ENCODE measurements around the gene KRTAP10-1. TPM values are rescaled to one million over a fixed set of nuclear protein-coding genes. Genes with fewer than 3 reads are reported as not detected.

KRTAP10-1 gene
- total and polyA plus RNA-seq, 2 of the 8 experiments (the other 6 are each of a cell fraction or from before 2014, with no cell fraction given), result 0.08 TPM; not detected in 1

- no peak overlapping the region for H2BK15ac ChIP-seq (ENCODE audit: low read length)
- H3K27me3 ChIP-seq (replicated peaks in 1 of 4; ENCODE audit: control insufficient read depth in 3 of 4, extremely low read depth in 1 of 4, insufficient read depth in 3 of 4, low read length in 3 of 4), result no peaks in the 10 kb centered on the region
- H4K20me1 ChIP-seq (replicated peaks in 1 of 2; ENCODE audit: control insufficient read depth in 1 of 2, insufficient read depth in 2 of 2, low read length in 2 of 2), result peaks cover 0 to 2% of the 10 kb centered on the region in 2 experiments
- H3K4ac ChIP-seq (replicated peaks; ENCODE audit: insufficient read length, low read depth, low read length), result no peak overlapping the region
- H3K79me1 ChIP-seq (ENCODE audit: low read depth, low read length), result no peaks in the 10 kb centered on the region
- no peak overlapping the region for H4K5ac ChIP-seq (ENCODE audit: insufficient read length, low read depth, low read length)
- no peak overlapping the region for H3K9ac ChIP-seq (replicated peaks in 1 of 4; ENCODE audit: extremely low read depth in 1 of 4, low read depth in 3 of 4, low read length in 3 of 4)
- H4K8ac ChIP-seq (ENCODE audit: extremely low read depth, insufficient read depth, low read length), result no peak overlapping the region
- peaks cover 4% of the 10 kb centered on the region; the same call in 1 of the 2 replicates for H3K23me2 ChIP-seq (ENCODE audit: low read depth, low read length)
- no peak overlapping the region for H2BK20ac ChIP-seq (ENCODE audit: low read length)
- H4K91ac ChIP-seq (replicated peaks; ENCODE audit: insufficient read length, low read length), result no peak overlapping the region
- H3K56ac ChIP-seq (replicated peaks; ENCODE audit: insufficient read length, low read depth, low read length), result no peak overlapping the region
- WGBS, 2 experiments (ENCODE audit: extremely low coverage in 1 of 2, insufficient coverage in 1 of 2, insufficient read length in 1 of 2, insufficient replicate concordance in 2 of 2, low coverage in 1 of 2, low lambda C conversion rate in 2 of 2, missing lambda C conversion rate in 1 of 2), result 92% methylated on average over 16 of the region's 16 CpGs; no CpG with 5 or more reads in 1 of the 2 experiments
- no peak overlapping the region for H3K18ac ChIP-seq (ENCODE audit: extremely low read depth, low read length)
- no peak overlapping the region for H2AK5ac ChIP-seq (ENCODE audit: low read depth, low read length)
- TF ChIP-seq YY1 (IDR thresholded peaks at IDR 0.05; ENCODE audit: low read depth, low read length), result no peak
- TF ChIP-seq NANOG (IDR thresholded peaks at IDR 0.05; ENCODE audit: insufficient read depth, low read depth, low read length, poor library complexity, severe bottlenecking), result no peak
- no peak for TF ChIP-seq RAD21 (IDR thresholded peaks at IDR 0.05 in 1 of 2, conservative IDR thresholded peaks at IDR 0.05 in 1 of 2; ENCODE audit: low read depth in 2 of 2, low read length in 2 of 2)
- no peak overlapping the region for H2BK120ac ChIP-seq (replicated peaks; ENCODE audit: low read depth, low read length)
- FAIRE-seq, result no peak
- no peaks in the 10 kb centered on the region for H3K9me3 ChIP-seq (ENCODE audit: insufficient read depth in 2 of 2, low read depth in 1 of 2, low read length in 1 of 2)
- H3K14ac ChIP-seq (ENCODE audit: insufficient read length), result no peak overlapping the region
- ChIA-PET POLR2A (ENCODE audit: partially characterized antibody) (interaction anchor here (1.0 to 1.9 kb wide), 2 partner anchors 12 to 16 kb away, joined by 3 to 6 read pairs; no protein-coding TSS in a partner anchor), CTCF (ENCODE audit: partially characterized antibody) (interaction anchor here (0.6 to 1.6 kb wide), 4 partner anchors 12 to 730 kb away, joined by 3 to 10 read pairs (median 3); no protein-coding TSS in a partner anchor)
- H3K79me2 ChIP-seq (ENCODE audit: control insufficient read depth in 1 of 2, insufficient read depth in 2 of 2, low read length in 2 of 2), result no peaks in the 10 kb centered on the region
- no peaks in the 10 kb centered on the region for H3K36me3 ChIP-seq (ENCODE audit: control insufficient read depth in 2 of 4, insufficient read depth in 4 of 4, low read length in 3 of 4)
- no peak overlapping the region for H3K4me3 ChIP-seq (ENCODE audit: extremely low read depth in 1 of 4, insufficient read depth in 2 of 4, low read depth in 3 of 4, low read length in 4 of 4)
- H3K27ac ChIP-seq (ENCODE audit: low read depth, low read length), result no peak overlapping the region
- H3K4me1 ChIP-seq (replicated peaks in 1 of 4; ENCODE audit: control insufficient read depth in 3 of 4, insufficient read depth in 4 of 4, low read length in 3 of 4), result peaks cover 0 to 3% (median 0%) of the 10 kb centered on the region in 4 experiments; a peak in 1 of 7 replicates
- H2BK5ac ChIP-seq (ENCODE audit: low read depth, low read length), result no peak overlapping the region
- no peak overlapping the region for H2AFZ ChIP-seq (ENCODE audit: low read length)
- no peak overlapping the region for H2BK12ac ChIP-seq (ENCODE audit: low read depth, low read length)
- no peak overlapping the region for H3K4me2 ChIP-seq (ENCODE audit: insufficient read depth in 1 of 2, low read depth in 2 of 2, low read length in 2 of 2)
- H3K23ac ChIP-seq (ENCODE audit: insufficient read length), result no peak overlapping the region
- no peak for DNase-seq (ENCODE audit: low read depth in 1 of 2, low spot score in 2 of 2)
These were observed 7.3 kb downstream of the KRTAP10-1 start for GRCh38 chr21:44532712-44533111.

Data from H1 (cell line).